ENCODE measurements around the gene SPRY4.

The SPRY4 gene

GRCh38 chr5:142286111-142286510 lies 38.7 kb downstream of the SPRY4 start:
- DNase-seq (ENCODE audit: low read depth) = no peak
- H3K4me3 ChIP-seq (ENCODE audit: control insufficient read depth, low read depth, low read length) = no peak overlapping the region
- TF ChIP-seq CTCF (IDR thresholded peaks at IDR 0.05; ENCODE audit: control insufficient read depth, insufficient read depth, low read depth, low read length, missing control alignments) = no peak

- TF ChIP-seq CTCF (IDR thresholded peaks at IDR 0.05; ENCODE audit: control insufficient read depth, insufficient read depth, low read depth, low read length, missing control alignments) = no peak
- DNase-seq (ENCODE audit: low read depth) = no peak
- no peak overlapping the region for H3K4me3 ChIP-seq (ENCODE audit: control insufficient read depth, low read depth, low read length)
Measured at GRCh38 chr5:142283304-142283703, 41.5 kb downstream of the SPRY4 start.

- no peak overlapping the region for H3K4me3 ChIP-seq (ENCODE audit: control insufficient read depth, low read depth, low read length)
- no peak for DNase-seq (ENCODE audit: low read depth)
- no peak for TF ChIP-seq CTCF (IDR thresholded peaks at IDR 0.05; ENCODE audit: control insufficient read depth, insufficient read depth, low read depth, low read length, missing control alignments)
Measured at GRCh38 chr5:142281966-142282365, 42.9 kb downstream of the SPRY4 start.

GRCh38 chr5:142281008-142281367 lies 43.8 kb downstream of the SPRY4 start:
- TF ChIP-seq CTCF (IDR thresholded peaks at IDR 0.05; ENCODE audit: control insufficient read depth, insufficient read depth, low read depth, low read length, missing control alignments) = no peak
- no peak overlapping the region for H3K4me3 ChIP-seq (ENCODE audit: control insufficient read depth, low read depth, low read length)
- no peak for DNase-seq (ENCODE audit: low read depth)

- no peak for TF ChIP-seq CTCF (IDR thresholded peaks at IDR 0.05; ENCODE audit: control insufficient read depth, insufficient read depth, low read depth, low read length, missing control alignments)
- no peak for DNase-seq (ENCODE audit: low read depth)
- H3K4me3 ChIP-seq (ENCODE audit: control insufficient read depth, low read depth, low read length) = no peak overlapping the region
Measured at GRCh38 chr5:142280066-142281007, 44.5 kb downstream of the SPRY4 start.

- DNase-seq (ENCODE audit: low read depth) = no peak
- no peak for TF ChIP-seq CTCF (IDR thresholded peaks at IDR 0.05; ENCODE audit: control insufficient read depth, insufficient read depth, low read depth, low read length, missing control alignments)
- no peak overlapping the region for H3K4me3 ChIP-seq (ENCODE audit: control insufficient read depth, low read depth, low read length)
Measured at GRCh38 chr5:142278627-142279026, 46.2 kb downstream of the SPRY4 start.
